Breast epithelium (tissue), 4 donors: ENCODE measurements around the gene COL25A1. TPM values are rescaled to one million over a fixed set of nuclear protein-coding genes. Genes with fewer than 3 reads are reported as not detected.

ENCODE experiments used
- DNase-seq, 2 donors: peaks; one replicate each; pipeline ENCODE4 v3.0.0-alpha.2; 2019; ENCODE audit warnings: low spot score in 2 of 2
- H3K27ac ChIP-seq, 2 donors: fragments of 200-600 bp; sonication (generic) in 1 of 2; one replicate each; pipeline ENCODE4 v1.5.1; 2016 to 2019; ENCODE audit warnings: mild to moderate bottlenecking in 1 of 2
- H3K27me3 ChIP-seq, 2 donors: fragments of 200-600 bp; sonication (generic) in 1 of 2; one replicate each; pipeline versions ENCODE4 v1.5.1 to v1.6.0; 2017 to 2019; ENCODE audit warnings: control low read depth in 1 of 2, mild to moderate bottlenecking in 1 of 2
- H3K36me3 ChIP-seq: fragments of 200-600 bp; one replicate; pipeline ENCODE4 v1.5.1; 2019
- H3K4me1 ChIP-seq, 2 donors: fragments of 200-600 bp; sonication (generic); one replicate each; pipeline ENCODE4 v1.5.1; 2016 to 2019; ENCODE audit warnings: control low read depth in 1 of 2
- H3K4me3 ChIP-seq, 3 donors: fragments of 200-600 bp; sonication (generic); 1 replicate in 2 of 3; 2 replicates in 1 of 3; pipeline ENCODE4 v1.5.1; 2016 to 2019; ENCODE audit warnings: mild to moderate bottlenecking in 3 of 3, moderate library complexity in 2 of 3
- H3K9me3 ChIP-seq, 2 donors: fragments of 200-600 bp; sonication (generic) in 1 of 2; one replicate each; pipeline ENCODE4 v1.5.1; 2016 to 2019; ENCODE audit warnings: control low read depth in 1 of 2
- POLR2A ChIP-seq: fragments of 450-650 bp; IDR thresholded peaks from one replicate; pipeline ENCODE4 v1.6.1; 2016; ENCODE audit warnings: antibody characterized with exemption, mild to moderate bottlenecking, moderate library complexity
- POLR2AphosphoS5 ChIP-seq, 3 donors: sonication (generic); formaldehyde crosslinking; IDR thresholded peaks; one replicate each; pipeline ENCODE4 v1.6.1; 2017; ENCODE audit warnings: antibody characterized with exemption in 3 of 3
- intact Hi-C: fragments of 100-400 bp; cut with DNase I; formaldehyde crosslinking; loops from one replicate; pipeline ENCODE4 v1.15.1; 2023; ENCODE audit warnings: low total_unique reads
- total RNA-seq, 3 donors: library from RNA; depleted of rRNA; stranded (reverse); fragments of >200 nt; gene quantifications; one replicate each; pipeline ENCODE4 v1.1.0, GENCODE V29; 2016
- TF ChIP-seq, protein P1 (sequence below), 3 donors: fragments of 450-650 bp; IDR thresholded peaks; one replicate each; pipeline ENCODE4 v1.5.1; 2016 to 2017; ENCODE audit warnings: antibody characterized with exemption in 3 of 3, mild to moderate bottlenecking in 3 of 3, moderate library complexity in 3 of 3

Gene COL25A1
- total RNA-seq, 3 donors from 2014 or later: 2.6 to 11.0 (median 2.8) TPM

DNA sequence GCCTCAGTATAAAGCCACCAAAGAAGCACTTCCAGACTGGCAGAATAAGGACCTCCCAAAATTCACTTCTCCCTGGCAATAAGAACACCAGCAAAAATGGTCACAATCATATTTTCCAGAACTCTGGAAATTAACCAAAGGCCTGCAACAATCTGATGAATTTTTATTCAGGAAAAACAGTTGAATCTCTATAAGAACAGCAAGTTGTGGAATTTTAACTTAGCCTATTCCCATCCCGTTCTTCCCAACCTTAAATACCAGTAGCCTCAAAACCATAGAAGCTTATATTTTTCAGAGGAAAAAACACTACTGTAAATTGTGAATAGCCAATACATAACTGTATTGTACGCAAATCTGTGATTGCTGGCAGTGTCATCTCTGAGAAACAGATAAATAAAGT lies 67.9 kb downstream of the COL25A1 start:
- intact Hi-C loops: no loop called here

DNA sequence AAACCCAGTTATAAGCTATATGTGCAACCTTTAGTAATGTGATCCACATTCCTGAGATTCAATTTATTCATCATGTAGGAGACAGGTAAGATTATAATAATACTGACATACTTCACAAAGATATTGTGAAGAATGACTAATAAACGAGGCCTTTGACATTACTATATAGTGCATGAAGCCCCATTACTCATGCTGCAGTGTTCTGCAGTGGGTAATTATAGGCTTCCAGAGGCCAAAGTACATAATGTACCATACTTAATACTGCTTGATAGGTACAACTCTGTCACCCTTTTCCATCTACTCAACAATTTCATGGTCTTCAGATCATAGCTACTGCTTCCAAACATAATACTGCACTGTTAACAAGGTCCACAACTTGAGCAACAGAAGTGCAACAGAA lies 68.9 kb downstream of the COL25A1 start:
- H3K4me1 ChIP-seq: no peaks in the 10 kb centered on the region
- H3K9me3 ChIP-seq: no peaks in the 10 kb centered on the region
- no peaks in the 10 kb centered on the region for H3K27me3 ChIP-seq
- TF ChIP-seq POLR2A (no peak), POLR2AphosphoS5 (IDR thresholded peaks at IDR 0.05) (no peak)
- TF ChIP-seq, protein P1, sequence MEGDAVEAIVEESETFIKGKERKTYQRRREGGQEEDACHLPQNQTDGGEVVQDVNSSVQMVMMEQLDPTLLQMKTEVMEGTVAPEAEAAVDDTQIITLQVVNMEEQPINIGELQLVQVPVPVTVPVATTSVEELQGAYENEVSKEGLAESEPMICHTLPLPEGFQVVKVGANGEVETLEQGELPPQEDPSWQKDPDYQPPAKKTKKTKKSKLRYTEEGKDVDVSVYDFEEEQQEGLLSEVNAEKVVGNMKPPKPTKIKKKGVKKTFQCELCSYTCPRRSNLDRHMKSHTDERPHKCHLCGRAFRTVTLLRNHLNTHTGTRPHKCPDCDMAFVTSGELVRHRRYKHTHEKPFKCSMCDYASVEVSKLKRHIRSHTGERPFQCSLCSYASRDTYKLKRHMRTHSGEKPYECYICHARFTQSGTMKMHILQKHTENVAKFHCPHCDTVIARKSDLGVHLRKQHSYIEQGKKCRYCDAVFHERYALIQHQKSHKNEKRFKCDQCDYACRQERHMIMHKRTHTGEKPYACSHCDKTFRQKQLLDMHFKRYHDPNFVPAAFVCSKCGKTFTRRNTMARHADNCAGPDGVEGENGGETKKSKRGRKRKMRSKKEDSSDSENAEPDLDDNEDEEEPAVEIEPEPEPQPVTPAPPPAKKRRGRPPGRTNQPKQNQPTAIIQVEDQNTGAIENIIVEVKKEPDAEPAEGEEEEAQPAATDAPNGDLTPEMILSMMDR (IDR thresholded peaks at IDR 0.05): no peak
- H3K27ac ChIP-seq: no peak overlapping the region
- H3K4me3 ChIP-seq: no peak overlapping the region
- H3K36me3 ChIP-seq: no peaks in the 10 kb centered on the region
- intact Hi-C loops: no loop called here
- no peak for DNase-seq

More for the DNA sequence above, 67.9 kb downstream of the COL25A1 start:
- no peak overlapping the region for H3K27ac ChIP-seq
- no peak overlapping the region for H3K4me3 ChIP-seq
- no peaks in the 10 kb centered on the region for H3K9me3 ChIP-seq
- TF ChIP-seq, protein P1 (IDR thresholded peaks at IDR 0.05): no peak
- TF ChIP-seq POLR2AphosphoS5 (IDR thresholded peaks at IDR 0.05) (no peak), POLR2A (no peak)
- H3K4me1 ChIP-seq: no peaks in the 10 kb centered on the region
- no peak for DNase-seq
- H3K27me3 ChIP-seq: no peaks in the 10 kb centered on the region
- H3K36me3 ChIP-seq: no peaks in the 10 kb centered on the region

DNA sequence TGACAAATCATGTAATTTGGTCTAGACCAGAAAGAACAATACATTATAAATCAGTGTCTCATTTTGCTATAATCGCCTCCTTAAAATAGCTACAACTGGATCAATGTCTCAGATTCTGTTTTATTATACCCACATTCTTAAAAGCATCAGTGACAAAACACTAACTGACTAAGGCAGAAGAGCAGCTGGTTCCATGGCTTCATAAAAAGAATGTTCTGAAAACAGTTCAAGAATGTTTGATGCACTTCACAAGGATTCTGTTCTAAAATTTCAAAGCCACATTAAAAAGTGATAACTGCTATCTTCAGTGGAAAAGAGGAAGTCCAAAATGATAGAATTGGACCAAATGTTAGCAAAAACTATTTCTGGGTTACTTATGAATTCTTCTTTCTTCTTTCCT lies 69.8 kb downstream of the COL25A1 start:
- Histone ChIP-seq H3K36me3 (no peaks in the 10 kb centered on the region), H3K27me3 (no peaks in the 10 kb centered on the region), H3K4me1 (no peaks in the 10 kb centered on the region), H3K9me3 (no peaks in the 10 kb centered on the region), H3K4me3 (no peak overlapping the region), H3K27ac (no peak overlapping the region)
- TF ChIP-seq POLR2A (no peak), POLR2AphosphoS5 (IDR thresholded peaks at IDR 0.05) (no peak)
- TF ChIP-seq, protein P1 (IDR thresholded peaks at IDR 0.05): no peak
- no peak for DNase-seq
- intact Hi-C loops: no loop called here

DNA sequence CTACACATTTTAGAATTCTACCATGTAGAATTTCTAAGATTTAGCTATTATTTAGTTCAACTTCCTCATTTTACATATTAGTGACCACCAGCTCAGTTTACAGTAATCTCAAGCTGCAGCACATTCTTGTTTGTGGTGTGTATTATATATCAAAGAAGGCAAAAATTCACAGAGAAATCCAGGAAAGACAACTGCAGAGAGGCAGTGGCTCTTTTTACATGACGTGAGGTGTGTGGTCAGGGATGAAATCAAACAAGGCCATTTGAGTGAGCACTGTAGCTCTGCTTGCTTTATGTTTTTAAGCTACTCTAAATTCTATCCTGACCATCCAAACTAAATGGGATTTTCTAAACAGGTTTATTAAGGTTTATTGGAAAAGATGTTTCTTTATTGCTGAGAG lies 71.1 kb downstream of the COL25A1 start:
- intact Hi-C loops: no loop called here
- Histone ChIP-seq H3K9me3 (no peaks in the 10 kb centered on the region), H3K4me1 (no peaks in the 10 kb centered on the region), H3K4me3 (no peak overlapping the region), H3K27ac (no peak overlapping the region), H3K27me3 (no peaks in the 10 kb centered on the region), H3K36me3 (no peaks in the 10 kb centered on the region)
- DNase-seq: no peak
- no peak for TF ChIP-seq POLR2AphosphoS5 (IDR thresholded peaks at IDR 0.05)

DNA sequence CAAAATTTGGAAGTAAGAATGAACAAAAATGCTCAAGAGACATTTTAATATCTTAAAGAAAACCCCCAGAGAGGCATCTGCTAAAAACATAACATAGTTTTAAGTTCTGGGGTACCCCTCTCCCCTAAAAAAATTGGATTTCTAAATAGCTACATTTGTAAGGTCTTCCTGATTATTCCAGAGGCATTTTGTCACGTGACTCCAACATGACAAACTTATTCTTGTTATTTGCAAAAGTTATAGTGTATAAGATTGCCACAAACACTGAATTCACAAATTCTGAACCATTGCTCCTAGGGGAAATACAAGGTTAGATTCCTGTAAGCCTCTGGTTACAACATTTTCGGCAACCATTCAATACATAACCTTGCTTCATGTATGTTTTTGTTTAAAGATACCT lies 73.4 kb downstream of the COL25A1 start:
- intact Hi-C loops: no loop called here
- Histone ChIP-seq H3K9me3 (no peaks in the 10 kb centered on the region), H3K27me3 (no peaks in the 10 kb centered on the region), H3K36me3 (no peaks in the 10 kb centered on the region), H3K27ac (no peak overlapping the region), H3K4me1 (no peaks in the 10 kb centered on the region), H3K4me3 (no peak overlapping the region)
- TF ChIP-seq, protein P1 (IDR thresholded peaks at IDR 0.05): no peak
- TF ChIP-seq POLR2A (no peak), POLR2AphosphoS5 (IDR thresholded peaks at IDR 0.05) (no peak)
- DNase-seq: no peak

DNA sequence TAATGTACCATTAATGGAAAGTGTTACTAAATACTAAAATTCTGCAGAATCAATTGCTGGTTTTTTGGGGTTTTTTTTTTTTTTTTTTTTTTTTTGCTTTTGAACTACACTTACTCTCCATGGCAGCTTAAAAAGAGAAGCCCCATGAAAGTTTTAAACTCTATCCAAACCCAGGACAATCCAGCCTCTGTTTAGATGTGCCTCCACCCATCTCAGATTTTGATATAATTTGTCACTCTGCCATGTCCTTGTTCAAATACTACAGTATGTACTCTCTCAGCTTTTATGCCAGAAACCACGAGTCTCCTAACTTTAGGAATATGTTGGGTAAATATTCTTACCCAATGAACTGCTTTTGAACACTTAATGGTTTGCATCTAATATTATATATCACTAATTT lies 84.2 kb downstream of the COL25A1 start:
- H3K4me3 ChIP-seq: no peak overlapping the region
- H3K36me3 ChIP-seq: no peaks in the 10 kb centered on the region
- TF ChIP-seq POLR2A (no peak), POLR2AphosphoS5 (IDR thresholded peaks at IDR 0.05) (no peak)
- TF ChIP-seq, protein P1 (IDR thresholded peaks at IDR 0.05): no peak
- no peaks in the 10 kb centered on the region for H3K27me3 ChIP-seq
- intact Hi-C loops: no loop called here
- H3K9me3 ChIP-seq: no peaks in the 10 kb centered on the region
- no peak for DNase-seq
- no peak overlapping the region for H3K27ac ChIP-seq
- no peaks in the 10 kb centered on the region for H3K4me1 ChIP-seq
